Measurements from ENCODE around the gene CD226.
"Not testable (repeated sequence)": the region's sequence is repeated elsewhere in the genome, so short reads cannot be mapped to it uniquely, and the experiment has no call there.

Gene CD226

GRCh38 chr18:69916412-69916811 lies 31.3 kb downstream of the CD226 start:
- no peaks in the 10 kb centered on the region for H3K4me1 ChIP-seq (ENCODE audit: low read depth, poor library complexity, severe bottlenecking)
- H3K27me3 ChIP-seq (ENCODE audit: insufficient read depth, low read depth), result no peaks in the 10 kb centered on the region
- H3K4me2 ChIP-seq, result no peak overlapping the region
- TF ChIP-seq CTCF (conservative IDR thresholded peaks at IDR 0.05; ENCODE audit: low read depth, low read length), result no peak
- H3K9ac ChIP-seq, result no peak overlapping the region
- H3K79me2 ChIP-seq (ENCODE audit: insufficient read depth, low read depth), result no peaks in the 10 kb centered on the region
- H3K36me3 ChIP-seq (ENCODE audit: insufficient read depth), result no peaks in the 10 kb centered on the region
- no peak overlapping the region for H3K27ac ChIP-seq
- H3K4me3 ChIP-seq (IDR thresholded peaks at IDR 0.05; ENCODE audit: insufficient read depth, low read depth, low read length), result no peak overlapping the region
- no peak overlapping the region for H2AFZ ChIP-seq (ENCODE audit: low read depth)
- H4K20me1 ChIP-seq (ENCODE audit: insufficient read depth), result no peaks in the 10 kb centered on the region

GRCh38 chr18:69908838-69909237 lies 38.8 kb downstream of the CD226 start:
- Histone ChIP-seq H3K4me1 (ENCODE audit: low read depth, poor library complexity, severe bottlenecking) (no peaks in the 10 kb centered on the region), H3K9ac (no peak overlapping the region), H3K36me3 (ENCODE audit: insufficient read depth) (no peaks in the 10 kb centered on the region), H3K27ac (no peak overlapping the region), H3K4me3 (IDR thresholded peaks at IDR 0.05; ENCODE audit: insufficient read depth, low read depth, low read length) (no peak overlapping the region), H2AFZ (ENCODE audit: low read depth) (no peak overlapping the region), H4K20me1 (ENCODE audit: insufficient read depth) (no peaks in the 10 kb centered on the region), H3K4me2 (no peak overlapping the region), H3K27me3 (ENCODE audit: insufficient read depth, low read depth) (no peaks in the 10 kb centered on the region), H3K79me2 (ENCODE audit: insufficient read depth, low read depth) (no peaks in the 10 kb centered on the region)
- no peak for TF ChIP-seq CTCF (conservative IDR thresholded peaks at IDR 0.05; ENCODE audit: low read depth, low read length)

- Histone ChIP-seq H3K36me3 (ENCODE audit: insufficient read depth) (no peaks in the 10 kb centered on the region), H3K27me3 (ENCODE audit: insufficient read depth, low read depth) (no peaks in the 10 kb centered on the region), H3K4me3 (IDR thresholded peaks at IDR 0.05; ENCODE audit: insufficient read depth, low read depth, low read length) (no peak overlapping the region), H3K4me2 (no peak overlapping the region), H3K9ac (no peak overlapping the region), H3K4me1 (ENCODE audit: low read depth, poor library complexity, severe bottlenecking) (no peaks in the 10 kb centered on the region), H3K79me2 (ENCODE audit: insufficient read depth, low read depth) (no peaks in the 10 kb centered on the region), H3K27ac (no peak overlapping the region), H4K20me1 (ENCODE audit: insufficient read depth) (no peaks in the 10 kb centered on the region), H2AFZ (ENCODE audit: low read depth) (no peak overlapping the region)
- TF ChIP-seq CTCF (conservative IDR thresholded peaks at IDR 0.05; ENCODE audit: low read depth, low read length), result no peak
Observed at GRCh38 chr18:69906765-69907164, 40.9 kb downstream of the CD226 start.

GRCh38 chr18:69900941-69901340 lies 46.7 kb downstream of the CD226 start:
- Histone ChIP-seq H4K20me1 (ENCODE audit: insufficient read depth) (no peaks in the 10 kb centered on the region), H3K36me3 (ENCODE audit: insufficient read depth) (no peaks in the 10 kb centered on the region), H3K9ac (no peak overlapping the region), H2AFZ (ENCODE audit: low read depth) (no peak overlapping the region), H3K27me3 (ENCODE audit: insufficient read depth, low read depth) (no peaks in the 10 kb centered on the region), H3K4me1 (ENCODE audit: low read depth, poor library complexity, severe bottlenecking) (no peaks in the 10 kb centered on the region), H3K27ac (no peak overlapping the region), H3K4me3 (IDR thresholded peaks at IDR 0.05; ENCODE audit: insufficient read depth, low read depth, low read length) (no peak overlapping the region), H3K79me2 (ENCODE audit: insufficient read depth, low read depth) (no peaks in the 10 kb centered on the region), H3K4me2 (no peak overlapping the region)
- TF ChIP-seq CTCF (conservative IDR thresholded peaks at IDR 0.05; ENCODE audit: low read depth, low read length), result peak; percentile 35; the same call in 1 of the 2 replicates

GRCh38 chr18:69899154-69899923 lies 48.3 kb downstream of the CD226 start:
- not testable (repeated sequence) for H3K36me3 ChIP-seq (ENCODE audit: insufficient read depth); H3K4me2 ChIP-seq; H4K20me1 ChIP-seq (ENCODE audit: insufficient read depth); H3K27me3 ChIP-seq (ENCODE audit: insufficient read depth, low read depth); H3K27ac ChIP-seq; H3K9ac ChIP-seq; H2AFZ ChIP-seq (ENCODE audit: low read depth); H3K4me1 ChIP-seq (ENCODE audit: low read depth, poor library complexity, severe bottlenecking); H3K79me2 ChIP-seq (ENCODE audit: insufficient read depth, low read depth); H3K4me3 ChIP-seq (IDR thresholded peaks at IDR 0.05; ENCODE audit: insufficient read depth, low read depth, low read length)

Measured in KMS-11 (cell line).